ENCODE results near the gene CD93.

The CD93 gene

GRCh38 chr20:23035731-23036130 lies 50.4 kb downstream of the CD93 start:
- DNase-seq (ENCODE audit: low read depth in 2 of 2) = no peak

GRCh38 chr20:23034721-23035671 lies 51.1 kb downstream of the CD93 start, which contains the start of gene SSTR4:
Gene SSTR4, plus strand, starts transcription at chr20:23035312. Its CDS starts 172 bp downstream, at chr20:23035484.
- no peak for DNase-seq (ENCODE audit: low read depth in 2 of 2)

GRCh38 chr20:23033918-23034317 lies 52.2 kb downstream of the CD93 start:
- no peak for DNase-seq (ENCODE audit: low read depth in 2 of 2)

GRCh38 chr20:23032750-23033078 lies 53.4 kb downstream of the CD93 start:
- DNase-seq (ENCODE audit: low read depth in 2 of 2) = no peak

GRCh38 chr20:23032056-23032749 lies 53.9 kb downstream of the CD93 start:
- no peak for DNase-seq (ENCODE audit: low read depth in 2 of 2)

GRCh38 chr20:23031346-23031745 lies 54.8 kb downstream of the CD93 start:
- DNase-seq (ENCODE audit: low read depth in 2 of 2) = no peak
